Cortex of kidney (tissue), 1 donor: ENCODE data around the gene HRH3.

Experiments
- DNase-seq: peaks from one replicate; lab custom pipeline; 2025; lab: John Stamatoyannopoulos, UW

The HRH3 gene

GRCh38 chr20:62243906-62244515 lies 23.9 kb upstream of the HRH3 start:
- DNase-seq: no peak

DNA sequence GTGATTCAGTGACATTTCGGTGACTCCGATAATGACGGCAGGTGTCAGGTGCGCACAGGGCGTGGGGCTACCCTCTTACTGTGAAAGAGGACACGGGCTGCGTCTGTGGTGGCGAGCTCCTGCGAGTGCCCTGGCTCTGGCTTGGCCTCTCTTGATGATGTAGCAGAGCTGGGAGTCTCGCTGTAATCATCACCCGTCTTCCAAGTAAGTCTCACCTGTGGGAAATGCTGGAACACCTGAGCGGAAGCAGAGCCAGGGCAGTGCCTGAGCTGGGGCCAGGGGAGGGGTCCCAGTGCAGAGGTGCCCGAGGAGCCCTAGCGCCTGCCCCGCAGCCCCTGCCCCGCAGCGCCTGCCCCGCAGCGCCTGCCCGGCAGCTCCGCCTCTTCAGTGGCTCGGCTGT lies 23.0 kb upstream of the HRH3 start:
- DNase-seq: no peak

DNA sequence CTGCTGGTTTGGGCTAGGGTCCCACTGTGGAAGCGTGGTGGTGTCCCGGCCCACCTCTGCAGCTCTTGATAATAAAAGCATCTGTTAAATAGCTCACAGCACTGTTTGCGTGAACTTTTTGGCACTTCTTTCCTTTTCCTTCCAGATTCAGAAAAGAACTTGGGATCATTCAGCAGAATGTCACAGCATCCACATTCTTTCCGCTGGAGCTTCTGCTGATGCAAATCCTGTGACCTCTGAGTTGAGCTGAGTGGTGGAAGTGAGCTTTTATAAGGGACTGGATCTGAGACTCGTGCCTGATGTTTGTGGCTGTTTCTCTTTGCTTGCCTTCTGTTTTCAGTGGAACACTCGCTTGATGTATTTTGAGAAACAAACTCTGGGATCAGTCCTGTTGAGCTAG lies 22.1 kb upstream of the HRH3 start:
- DNase-seq: no peak

DNA sequence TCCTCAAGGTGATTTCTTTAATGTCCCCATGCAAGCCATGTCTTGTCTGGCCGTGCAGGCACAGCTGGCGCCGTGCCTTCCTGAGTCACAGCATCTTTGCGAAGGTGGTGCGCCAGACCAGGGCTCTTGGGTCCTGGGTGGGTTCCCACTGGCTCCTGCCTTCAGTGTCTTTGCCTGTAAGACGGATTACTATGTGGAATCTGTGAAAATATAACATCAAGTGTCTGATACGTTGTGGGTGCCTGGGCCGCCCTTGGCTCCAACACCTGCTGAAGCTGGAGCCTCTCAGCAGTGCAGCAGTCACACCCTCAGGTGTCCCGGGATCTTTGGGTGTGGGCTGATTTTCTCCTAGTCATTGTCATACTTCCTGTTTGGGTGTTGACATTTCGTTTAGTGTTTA lies 21.4 kb upstream of the HRH3 start:
- DNase-seq: no peak

DNA sequence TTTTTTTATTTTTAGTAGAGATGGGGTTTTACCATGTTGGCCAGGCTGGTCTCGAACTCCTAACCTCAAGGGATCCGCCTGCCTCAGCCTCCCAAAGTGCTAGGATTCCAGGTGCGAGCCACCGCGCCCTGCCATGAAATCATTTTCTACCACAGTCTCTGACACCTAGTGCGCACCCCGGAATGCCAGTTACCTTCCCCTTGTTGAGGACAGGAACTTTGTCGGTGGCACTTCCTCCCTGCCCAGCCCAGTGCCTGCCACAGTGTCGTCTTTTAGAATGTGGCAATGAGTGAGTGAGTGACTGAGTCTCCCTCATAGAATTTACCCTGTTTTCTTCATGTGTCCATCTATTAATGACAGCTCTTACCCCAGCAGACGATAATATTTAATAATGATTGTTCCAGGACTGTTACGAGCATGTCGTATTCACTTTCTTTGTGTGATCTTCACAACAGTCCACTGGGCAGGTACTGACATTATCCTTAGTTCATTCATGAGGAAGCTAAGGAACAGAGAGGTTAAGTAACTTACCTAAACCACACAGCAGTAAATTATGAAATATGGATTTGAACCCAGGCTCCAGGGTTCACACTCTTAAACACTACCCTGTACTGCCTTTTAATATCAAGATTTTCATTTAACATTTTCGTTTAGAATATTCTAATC lies 20.1 kb upstream of the HRH3 start:
- no peak for DNase-seq

DNA sequence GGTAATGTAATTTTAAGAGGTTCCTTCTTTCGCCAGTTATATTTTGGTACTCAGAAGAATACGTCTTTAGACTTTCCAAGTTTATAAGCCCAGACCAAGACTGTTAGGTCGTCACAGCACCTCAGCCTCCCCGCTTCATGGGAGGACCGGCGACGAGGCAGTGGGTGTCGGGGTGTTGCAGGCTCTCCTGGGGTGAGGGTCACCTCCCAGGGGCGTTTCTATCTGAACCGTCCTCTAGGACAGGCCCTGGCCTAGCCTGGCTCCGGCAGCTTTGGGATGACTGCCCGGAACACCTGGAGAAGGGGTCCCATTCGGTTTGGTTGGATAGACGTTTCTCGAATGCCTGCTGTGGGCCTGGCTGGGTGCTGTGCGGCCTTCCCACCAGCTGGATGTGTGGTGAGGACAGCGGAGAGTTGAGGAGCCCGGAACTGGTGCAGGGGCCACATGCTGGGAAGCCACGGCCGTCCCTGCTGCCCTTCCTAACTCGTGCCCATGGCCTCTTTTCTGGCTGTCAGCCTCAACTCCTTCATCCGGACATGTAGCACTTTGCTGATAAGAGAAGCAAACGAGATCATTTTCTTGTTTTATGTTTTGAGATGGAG lies 19.3 kb upstream of the HRH3 start:
- DNase-seq: no peak

GRCh38 chr20:62238569-62239277 lies 18.6 kb upstream of the HRH3 start:
- DNase-seq: no peak

DNA sequence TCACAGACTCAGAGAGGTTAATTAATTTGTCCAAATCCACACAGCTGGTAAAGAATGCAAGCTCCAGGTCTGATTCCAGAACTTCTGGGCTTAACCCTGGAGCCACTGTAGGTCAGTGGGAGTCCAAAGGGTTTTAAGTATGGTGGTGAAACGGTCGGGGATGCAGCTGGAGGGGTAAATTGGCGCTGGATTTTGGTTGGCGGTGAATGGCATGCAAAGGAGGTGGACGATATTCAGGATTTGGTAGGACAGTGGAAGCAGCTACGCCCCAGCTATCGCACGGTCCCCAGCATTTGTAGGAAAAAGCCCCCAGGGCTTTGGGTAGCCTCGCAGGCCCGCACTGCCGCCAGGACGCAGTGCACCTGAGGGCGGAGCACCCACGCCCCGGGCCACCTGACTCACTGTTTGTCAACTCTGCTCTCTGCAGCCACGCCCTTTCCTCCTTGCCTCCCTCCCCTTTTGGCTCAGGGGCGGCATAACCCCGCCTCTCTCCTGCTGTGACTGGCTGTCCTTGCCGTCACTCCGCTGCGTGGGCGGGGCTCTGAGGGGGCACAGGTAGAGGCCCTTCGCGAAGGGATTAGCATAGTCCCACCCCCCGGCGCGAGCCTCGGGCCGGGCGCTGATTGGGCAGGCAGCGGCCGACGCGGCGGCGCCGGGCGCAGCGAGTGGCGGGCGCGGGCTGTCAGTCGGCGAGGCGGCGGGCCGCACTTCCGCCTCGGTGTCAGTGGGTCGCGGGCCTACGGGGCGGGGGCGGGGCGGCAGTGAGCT lies 17.9 kb upstream of the HRH3 start, which contains the start of gene OSBPL2:
Gene OSBPL2 (plus strand): TSS at position 721 of the 768 bp plus-strand sequence. CDS start 17,664 bp downstream, outside the sequence.
- no peak for DNase-seq

GRCh38 chr20:62237514-62237800 lies 17.4 kb upstream of the HRH3 start:
- no peak for DNase-seq

- no peak for DNase-seq
These were observed 16.9 kb upstream of the HRH3 start for GRCh38 chr20:62236766-62237513.

DNA sequence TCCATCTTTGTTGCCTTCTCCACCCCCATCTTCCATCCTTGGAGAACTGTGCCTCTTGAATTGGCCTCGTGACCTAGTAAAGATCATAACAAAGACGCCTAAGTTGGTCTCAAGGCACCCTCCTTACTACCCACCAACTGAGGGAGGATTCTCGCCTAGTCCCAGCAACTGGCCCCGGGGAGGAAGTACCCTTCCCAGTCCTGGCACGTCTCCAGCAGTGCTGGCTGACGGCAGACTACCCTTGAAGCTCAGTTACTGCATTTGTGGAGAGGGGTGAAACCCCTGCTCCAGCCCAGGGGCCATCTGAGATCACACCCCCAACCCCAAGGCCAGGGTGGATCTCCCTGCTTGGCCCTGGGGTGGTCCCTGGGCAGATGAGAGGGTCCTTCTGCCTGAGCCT lies 16.1 kb upstream of the HRH3 start:
- no peak for DNase-seq

- no peak for DNase-seq
These were observed 15.7 kb upstream of the HRH3 start for GRCh38 chr20:62235777-62236157.

- DNase-seq: no peak
These were observed 15.1 kb upstream of the HRH3 start for GRCh38 chr20:62235001-62235776.

DNA sequence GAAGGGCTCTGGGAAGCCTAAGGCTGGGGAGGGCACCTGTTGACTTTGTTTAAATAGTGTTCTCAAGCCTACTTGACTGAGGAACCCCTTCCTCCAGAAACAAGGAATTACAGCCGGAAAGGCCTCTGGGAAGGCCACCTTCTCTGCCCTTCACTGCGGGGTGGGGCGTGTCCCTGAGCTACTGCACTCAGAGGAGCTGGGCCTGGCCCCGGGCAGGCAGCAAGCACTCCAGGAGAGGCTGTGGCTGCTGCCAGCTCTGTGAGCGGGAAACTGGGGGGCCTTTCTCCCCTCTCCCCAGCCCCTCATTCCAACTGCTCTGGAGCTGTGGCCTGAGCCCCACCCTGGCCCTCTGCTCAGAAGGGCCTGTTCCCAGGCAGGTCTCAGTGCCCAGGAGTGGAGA lies 14.3 kb upstream of the HRH3 start:
- DNase-seq: no peak

GRCh38 chr20:62233684-62234083 lies 13.6 kb upstream of the HRH3 start:
- no peak for DNase-seq

DNA sequence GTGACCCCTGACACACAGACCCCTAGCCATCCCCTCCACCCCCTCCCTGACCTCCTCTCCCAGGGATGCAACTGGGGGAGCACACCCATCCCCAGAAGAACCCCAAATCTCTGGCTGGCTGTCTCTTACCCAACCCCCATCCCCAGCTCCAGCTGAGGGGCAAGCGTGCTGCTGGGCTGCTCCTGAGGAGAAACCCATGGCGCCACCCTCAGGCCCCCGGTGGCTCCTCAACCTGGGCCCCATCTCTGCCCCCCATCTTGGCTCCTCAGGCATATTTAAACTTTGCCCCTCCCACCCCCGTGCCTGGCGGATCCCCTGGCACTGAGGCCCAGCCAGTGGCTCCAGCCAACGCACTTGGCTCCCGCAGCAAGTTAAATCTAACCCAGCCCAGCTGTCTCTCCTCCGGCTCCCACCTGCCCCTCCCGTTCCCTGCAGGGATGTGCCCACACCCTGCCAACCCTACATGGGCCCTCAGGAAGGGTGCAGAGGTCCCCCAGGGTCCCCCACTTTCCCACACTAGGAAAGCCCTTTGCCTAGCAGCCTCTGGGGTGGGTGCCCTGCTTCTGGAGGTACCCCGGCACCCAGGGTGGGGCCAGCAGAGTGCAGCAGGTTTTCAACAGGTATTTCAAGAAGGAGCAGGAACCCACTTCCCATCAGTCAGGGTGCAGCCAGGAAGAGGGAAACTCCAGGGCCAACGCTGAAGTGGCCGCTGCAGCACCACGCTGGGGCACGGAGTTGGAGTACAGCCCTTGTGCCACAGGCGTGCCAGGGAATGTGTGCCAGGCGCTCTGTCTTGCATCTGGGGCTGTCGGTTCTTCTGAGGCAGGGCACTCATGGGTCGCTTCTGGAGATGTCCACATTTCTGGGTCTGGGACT lies 12.9 kb upstream of the HRH3 start:
- DNase-seq: no peak

- DNase-seq: no peak
These were observed 12.1 kb upstream of the HRH3 start for GRCh38 chr20:62232194-62232593.

- no peak for DNase-seq
These were observed 11.2 kb upstream of the HRH3 start for GRCh38 chr20:62231292-62231691.

- DNase-seq: no peak
These were observed 10.6 kb upstream of the HRH3 start for GRCh38 chr20:62230696-62231095.

DNA sequence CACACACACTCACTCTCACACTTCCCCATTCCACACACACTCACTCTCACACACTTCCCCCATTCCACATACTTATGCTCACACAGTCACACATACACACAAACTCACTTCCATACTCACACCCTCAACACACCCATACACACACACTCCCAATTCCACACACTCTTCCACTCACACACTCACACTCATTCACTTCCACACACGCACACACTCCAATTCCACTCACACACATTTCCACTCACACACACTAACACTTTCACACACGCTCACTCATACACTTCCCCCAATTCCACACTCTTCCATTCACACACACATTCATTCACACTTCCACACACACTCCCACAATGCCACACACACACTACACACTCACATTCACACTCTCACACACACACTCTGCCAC lies 10.2 kb upstream of the HRH3 start:
- no peak for DNase-seq
